Posterior vena cava (tissue), 2 donors: ENCODE results near the gene C1RL. TPM values are rescaled to one million over a fixed set of nuclear protein-coding genes. Genes with fewer than 3 reads are reported as not detected.

Experiments used
- DNase-seq: peaks from one replicate; pipeline ENCODE4 v3.0.0-alpha.2; 2020; ENCODE audit warnings: low spot score
- intact Hi-C, 2 donors: fragments of 100-400 bp; cut with DNase I; formaldehyde crosslinking; loops; one replicate each; pipeline versions ENCODE4 v1.14.1 to v1.14.2; 2022 to 2023
- total RNA-seq, 2 donors: library from RNA; stranded (reverse); fragmentation: NEBNext Ultra II Directional; extraction: Animal tissue kit (Norgen Biotek cat#: 25700); gene quantifications; one replicate each; pipeline ENCODE4 v1.2.1, GENCODE V29; 2021
- donor health status: DM: yes; HTN: yes; CAD: no.
- donor health status: DM: yes; HTN: yes; CAD: no.

Gene C1RL
- total RNA-seq, 2 donors from 2014 or later, result 79.5 to 122 TPM

GRCh38 chr12:7141351-7142005 is 32.5 kb upstream of the C1RL start:
- no peak for DNase-seq
- intact Hi-C loops, result no loop called here

- no peak for DNase-seq
- intact Hi-C loops, result no loop called here
Measured at GRCh38 chr12:7139200-7139599, 30.2 kb upstream of the C1RL start.

- intact Hi-C loops, result no loop called here
- no peak for DNase-seq
Measured at GRCh38 chr12:7137908-7138307, 28.9 kb upstream of the C1RL start.

GRCh38 chr12:7136676-7137075 is 27.7 kb upstream of the C1RL start:
- DNase-seq, result no peak
- intact Hi-C loops, result no loop called here

GRCh38 chr12:7136071-7136470 is 27.1 kb upstream of the C1RL start:
- DNase-seq, result no peak
- intact Hi-C loops, result no loop called here

GRCh38 chr12:7134396-7135166 is 25.6 kb upstream of the C1RL start:
- DNase-seq, result no peak

GRCh38 chr12:7131502-7131866 is 22.5 kb upstream of the C1RL start:
- no peak for DNase-seq
- intact Hi-C loops, result no loop called here

More at GRCh38 chr12:7134396-7135166, 25.6 kb upstream of the C1RL start:
- intact Hi-C loops, result no loop called here

- intact Hi-C loops, result no loop called here
- DNase-seq, result no peak
Measured at GRCh38 chr12:7130701-7131501, 21.9 kb upstream of the C1RL start.

- intact Hi-C loops, result no loop called here
- peak; percentile 88 for DNase-seq
Measured at GRCh38 chr12:7129872-7130691, 21.1 kb upstream of the C1RL start, which contains the start of gene CLSTN3. CLSTN3 (plus strand) TSS chr12:7130371; CDS start chr12:7130649, 278 bp downstream.

- no peak for DNase-seq
- intact Hi-C loops, result no loop called here
Measured at GRCh38 chr12:7129287-7129871, 20.4 kb upstream of the C1RL start.

- intact Hi-C loops, result no loop called here
- no peak for DNase-seq
Measured at GRCh38 chr12:7128681-7129286, 19.8 kb upstream of the C1RL start, which contains the start of gene RBP5. RBP5 (minus strand) TSS chr12:7128889; CDS start chr12:7128775, 114 bp downstream.

GRCh38 chr12:7127916-7128626 is 19.1 kb upstream of the C1RL start:
- intact Hi-C loops, result no loop called here
- DNase-seq, result no peak

- intact Hi-C loops, result no loop called here
Measured at GRCh38 chr12:7125632-7126227, 16.7 kb upstream of the C1RL start.

GRCh38 chr12:7123806-7124522 is 14.9 kb upstream of the C1RL start:
- intact Hi-C loops, result no loop called here
- DNase-seq, result no peak

More at GRCh38 chr12:7125632-7126227, 16.7 kb upstream of the C1RL start:
- no peak for DNase-seq

GRCh38 chr12:7122811-7123769 is 14.1 kb upstream of the C1RL start:
- DNase-seq, result no peak

GRCh38 chr12:7121324-7121723 is 12.3 kb upstream of the C1RL start:
- no peak for DNase-seq
- intact Hi-C loops, result no loop called here

More at GRCh38 chr12:7122811-7123769, 14.1 kb upstream of the C1RL start:
- intact Hi-C loops, result no loop called here
